Activated CD4-positive, alpha-beta T cell treated with anti-CD3 and anti-CD28 coated beads for 36 hours (primary cell): Measurements from ENCODE around the gene FMNL3. TPM values are rescaled to one million over a fixed set of nuclear protein-coding genes. Genes with fewer than 3 reads are reported as not detected.
"Not testable (repeated sequence)": the region's sequence is repeated elsewhere in the genome, so short reads cannot be mapped to it uniquely, and the experiment has no call there.

ENCODE experiments used
- ATAC-seq: fragments of 200-7000 bp; cut with Tn5 transposase; one replicate; pipeline ENCODE4 v1.10.0; 2021; ENCODE audit warnings: mild to moderate bottlenecking, moderate library complexity
- CTCF ChIA-PET: fragments of 350-600 bp; sonication (Branson Sonifier 250); formaldehyde crosslinking; loops from one replicate; lab custom pipeline; 2021; ENCODE audit warnings: antibody characterized with exemption; lab: Charles Lee
- POLR2A ChIA-PET: fragments of 350-600 bp; sonication (Branson Sonifier 250); formaldehyde crosslinking; loops from one replicate; lab custom pipeline; 2021; ENCODE audit warnings: antibody characterized with exemption, inconsistent platforms; lab: Charles Lee
- DNase-seq: peaks from one replicate; pipeline ENCODE4 v3.0.0-alpha.2; 2020
- H3K27ac Mint-ChIP-seq: one replicate; pipeline ENCODE4 v1.8.0; 2021; ENCODE audit warnings: mixed read lengths
- H3K27me3 Mint-ChIP-seq: one replicate; pipeline ENCODE4 v1.8.0; 2021; ENCODE audit warnings: mixed read lengths
- H3K36me3 Mint-ChIP-seq: one replicate; pipeline ENCODE4 v1.8.0; 2021; ENCODE audit warnings: low read depth, mixed read lengths
- H3K4me1 Mint-ChIP-seq: one replicate; pipeline ENCODE4 v1.8.0; 2021; ENCODE audit warnings: mixed read lengths
- H3K4me3 Mint-ChIP-seq: one replicate; pipeline ENCODE4 v1.8.0; 2021; ENCODE audit warnings: mild to moderate bottlenecking, moderate library complexity, mixed read lengths
- H3K9me3 Mint-ChIP-seq: one replicate; pipeline ENCODE4 v1.8.0; 2021; ENCODE audit warnings: low read depth, mixed read lengths
- intact Hi-C, 2 experiments: fragments of 100-400 bp; cut with DNase I in 1 of 2; cut with micrococcal nuclease in 1 of 2; formaldehyde crosslinking; loops; one replicate each; pipeline versions ENCODE4 v1.14.2 to v1.15.1; 2022 to 2024; cut with DNase I, micrococcal nuclease
- total RNA-seq, 2 experiments: library from RNA; stranded (reverse); gene quantifications; one replicate each; pipeline ENCODE4 v1.2.3, GENCODE V29; 2021

Gene FMNL3
- total RNA-seq, 2 experiments from 2014 or later: 23.2 to 24.3 TPM

GRCh38 chr12:49740277-49740676, 33.1 kb upstream of the FMNL3 start:
- not testable (repeated sequence) for DNase-seq, H3K27me3 Mint-ChIP-seq, H3K27ac Mint-ChIP-seq, H3K9me3 Mint-ChIP-seq, H3K4me3 Mint-ChIP-seq, ATAC-seq
- ChIA-PET CTCF (interaction anchor here (0.5 to 4.1 kb wide), 22 partner anchors 13 to 134 kb away, joined by 3 to 39 read pairs (median 6); partner anchors contain the start of gene NCKAP5L), POLR2A (interaction anchor here (1.9 kb wide), 1 partner anchor 117 kb away, joined by 15 read pairs; the partner anchor contains the start of gene PRPF40B)
- intact Hi-C loops: loop anchor here (2.0 to 10.0 kb wide), 5 partner anchors 15 to 815 kb away; partner anchors contain the start of genes TROAP (in 1 of the 2), TUBA1A (in 1 of the 2) and TUBA1C (in 1 of the 2)
- peaks cover 31% of the 10 kb centered on the region for H3K36me3 Mint-ChIP-seq
- H3K4me1 Mint-ChIP-seq: peaks cover 37% of the 10 kb centered on the region

GRCh38 chr12:49738721-49739120, 31.5 kb upstream of the FMNL3 start:
- POLR2A ChIA-PET, H3K27me3 Mint-ChIP-seq, H3K9me3 Mint-ChIP-seq, H3K27ac Mint-ChIP-seq, intact Hi-C loops, H3K4me3 Mint-ChIP-seq, ATAC-seq: not testable (repeated sequence)
- DNase-seq: peak; percentile 33
- Mint-ChIP-seq H3K4me1 (peaks cover 22% of the 10 kb centered on the region), H3K36me3 (peaks cover 21% of the 10 kb centered on the region)
- CTCF ChIA-PET: interaction anchor here (1.1 to 4.1 kb wide), 5 partner anchors 23 to 93 kb away, joined by 3 to 39 read pairs (median 5); no protein-coding TSS in a partner anchor

- H3K27ac Mint-ChIP-seq, H3K27me3 Mint-ChIP-seq, intact Hi-C loops, H3K9me3 Mint-ChIP-seq, CTCF ChIA-PET, DNase-seq, ATAC-seq, POLR2A ChIA-PET, H3K4me3 Mint-ChIP-seq, H3K36me3 Mint-ChIP-seq, H3K4me1 Mint-ChIP-seq: not testable (repeated sequence)
Observed at GRCh38 chr12:49734900-49735299, 27.7 kb upstream of the FMNL3 start.

- Mint-ChIP-seq H3K36me3 (peaks cover 2% of the 10 kb centered on the region), H3K4me3 (no peak overlapping the region), H3K27ac (no peak overlapping the region), H3K4me1 (no peaks in the 10 kb centered on the region), H3K27me3 (peaks cover 3% of the 10 kb centered on the region), H3K9me3 (peaks cover 8% of the 10 kb centered on the region)
- ChIA-PET POLR2A (no interaction called here), CTCF (interaction anchor here (0.6 kb wide), 1 partner anchor 17 kb away, joined by 3 read pairs; no protein-coding TSS in a partner anchor)
- ATAC-seq: no peak
- no peak for DNase-seq
- intact Hi-C loops: no loop called here
Observed at GRCh38 chr12:49733219-49734017, 26.2 kb upstream of the FMNL3 start.

- no peak for ATAC-seq
Observed at GRCh38 chr12:49730568-49731101, 23.4 kb upstream of the FMNL3 start.

GRCh38 chr12:49730050-49730449, 22.8 kb upstream of the FMNL3 start:
- no peak overlapping the region for H3K27ac Mint-ChIP-seq
- peaks cover 3% of the 10 kb centered on the region for H3K9me3 Mint-ChIP-seq
- no peak for ATAC-seq
- peaks cover 9% of the 10 kb centered on the region for H3K27me3 Mint-ChIP-seq
- no peak overlapping the region for H3K4me3 Mint-ChIP-seq
- ChIA-PET POLR2A (no interaction called here), CTCF (interaction anchor here (1.0 kb wide), 1 partner anchor 14 kb away, joined by 4 read pairs; no protein-coding TSS in a partner anchor)
- peaks cover 2% of the 10 kb centered on the region for H3K36me3 Mint-ChIP-seq
- DNase-seq: no peak
- no peaks in the 10 kb centered on the region for H3K4me1 Mint-ChIP-seq
- intact Hi-C loops: no loop called here

More at GRCh38 chr12:49730568-49731101, 23.4 kb upstream of the FMNL3 start:
- H3K27me3 Mint-ChIP-seq: peaks cover 7% of the 10 kb centered on the region
- POLR2A ChIA-PET: no interaction called here
- H3K36me3 Mint-ChIP-seq: peaks cover 2% of the 10 kb centered on the region
- H3K4me3 Mint-ChIP-seq: no peak overlapping the region
- H3K9me3 Mint-ChIP-seq: peaks cover 8% of the 10 kb centered on the region
- no peak for DNase-seq
- CTCF ChIA-PET: interaction anchor here (1.0 kb wide), 1 partner anchor 13 kb away, joined by 4 read pairs; no protein-coding TSS in a partner anchor
- no peaks in the 10 kb centered on the region for H3K4me1 Mint-ChIP-seq
- no peak overlapping the region for H3K27ac Mint-ChIP-seq
- intact Hi-C loops: no loop called here

- no peaks in the 10 kb centered on the region for H3K4me1 Mint-ChIP-seq
- intact Hi-C loops: no loop called here
- no peaks in the 10 kb centered on the region for H3K36me3 Mint-ChIP-seq
- peaks cover 14% of the 10 kb centered on the region for H3K27me3 Mint-ChIP-seq
- ChIA-PET CTCF (interaction anchor here (0.8 kb wide), 1 partner anchor 39 kb away, joined by 3 read pairs; no protein-coding TSS in a partner anchor), POLR2A (no interaction called here)
- ATAC-seq (no peak), DNase-seq (no peak)
- H3K27ac Mint-ChIP-seq: no peak overlapping the region
- no peaks in the 10 kb centered on the region for H3K9me3 Mint-ChIP-seq
- H3K4me3 Mint-ChIP-seq: no peak overlapping the region
Observed at GRCh38 chr12:49728446-49728845, 21.2 kb upstream of the FMNL3 start.

GRCh38 chr12:49721355-49721754, 14.2 kb upstream of the FMNL3 start:
- H3K27ac Mint-ChIP-seq, H3K4me3 Mint-ChIP-seq, H3K27me3 Mint-ChIP-seq, POLR2A ChIA-PET, H3K4me1 Mint-ChIP-seq, H3K9me3 Mint-ChIP-seq, intact Hi-C loops, H3K36me3 Mint-ChIP-seq, DNase-seq, ATAC-seq: not testable (repeated sequence)
- CTCF ChIA-PET: interaction anchor here (1.4 kb wide), 1 partner anchor 56 kb away, joined by 7 read pairs; no protein-coding TSS in a partner anchor

GRCh38 chr12:49720214-49720613, 13.0 kb upstream of the FMNL3 start:
- ATAC-seq (peak; percentile 36), DNase-seq (no peak)
- H3K36me3 Mint-ChIP-seq: no peaks in the 10 kb centered on the region
- no peak overlapping the region for H3K4me3 Mint-ChIP-seq
- no peaks in the 10 kb centered on the region for H3K4me1 Mint-ChIP-seq
- peaks cover 8% of the 10 kb centered on the region for H3K27me3 Mint-ChIP-seq
- no peaks in the 10 kb centered on the region for H3K9me3 Mint-ChIP-seq
- intact Hi-C loops: no loop called here
- POLR2A ChIA-PET: interaction anchor here (0.7 kb wide), 1 partner anchor 113 kb away, joined by 3 read pairs; no protein-coding TSS in a partner anchor
- no peak overlapping the region for H3K27ac Mint-ChIP-seq
- CTCF ChIA-PET: interaction anchor here (0.7 to 1.4 kb wide), 4 partner anchors 42 to 148 kb away, joined by 4 to 7 read pairs (median 4); no protein-coding TSS in a partner anchor

GRCh38 chr12:49717800-49718199, 10.6 kb upstream of the FMNL3 start:
- H3K36me3 Mint-ChIP-seq, H3K27me3 Mint-ChIP-seq, H3K9me3 Mint-ChIP-seq, intact Hi-C loops, DNase-seq, ATAC-seq, H3K27ac Mint-ChIP-seq, H3K4me3 Mint-ChIP-seq, H3K4me1 Mint-ChIP-seq: not testable (repeated sequence)
- ChIA-PET CTCF (interaction anchor here (0.7 to 2.5 kb wide), 7 partner anchors 8 to 370 kb away, joined by 3 to 10 read pairs (median 3); partner anchors contain the start of gene TMBIM6), POLR2A (interaction anchor here (0.6 kb wide), 1 partner anchor 117 kb away, joined by 3 read pairs; no protein-coding TSS in a partner anchor)

GRCh38 chr12:49716553-49716952, 9.3 kb upstream of the FMNL3 start:
- Mint-ChIP-seq H3K9me3 (no peaks in the 10 kb centered on the region), H3K27me3 (peaks cover 11% of the 10 kb centered on the region), H3K27ac (no peak overlapping the region), H3K4me1 (no peaks in the 10 kb centered on the region), H3K4me3 (no peak overlapping the region), H3K36me3 (no peaks in the 10 kb centered on the region)
- DNase-seq (no peak), ATAC-seq (no peak)
- POLR2A ChIA-PET: no interaction called here
- intact Hi-C loops: no loop called here
- CTCF ChIA-PET: interaction anchor here (0.6 to 2.5 kb wide), 8 partner anchors 9 to 200 kb away, joined by 3 to 18 read pairs (median 4); partner anchors contain the start of gene TMBIM6
